H1 (cell line): ENCODE data around the gene ENPP6.

Experiments
- BCL11A ChIP-seq, 2 experiments: IDR thresholded peaks; one replicate each; pipeline ENCODE4 v1.6.1; 2011; ENCODE audit warnings: low read depth in 2 of 2, low read length in 2 of 2, mild to moderate bottlenecking in 2 of 2
- BRCA1 ChIP-seq: IDR thresholded peaks from 2 replicates; pipeline ENCODE4 v1.6.1; 2012; ENCODE audit warnings: low read depth, low read length, improper control_type of control experiment
- EZH2 ChIP-seq: fragments of 200-600 bp; sonication (generic); IDR thresholded peaks from 2 replicates; pipeline ENCODE4 v1.7.1; 2012; ENCODE audit warnings: low read depth, mild to moderate bottlenecking, moderate library complexity, low read length, inconsistent platforms; ENCODE audit not compliant: severe bottlenecking
- NRF1 ChIP-seq: IDR thresholded peaks from 2 replicates; pipeline ENCODE4 v1.6.1; 2011; ENCODE audit warnings: mild to moderate bottlenecking, low read depth, low read length, improper control_type of control experiment
- POLR2A ChIP-seq, 2 experiments: IDR thresholded peaks; 1 replicate in 1 of 2; 2 replicates in 1 of 2; pipeline ENCODE4 v1.6.1; 2011; ENCODE audit warnings: low read depth in 2 of 2, low read length in 2 of 2, mild to moderate bottlenecking in 2 of 2; ENCODE audit errors: control extremely low read depth in 1 of 2
- POLR2AphosphoS5 ChIP-seq: IDR thresholded peaks from 2 replicates; pipeline ENCODE4 v1.6.1; 2011; ENCODE audit warnings: low read depth, low read length
- TF ChIP-seq, protein P1 (sequence below), 3 experiments: IDR thresholded peaks; 1 replicate in 2 of 3; 2 replicates in 1 of 3; pipeline versions ENCODE4 v1.5.1 to v1.6.1; 2011; ENCODE audit warnings: low read length in 3 of 3, mild to moderate bottlenecking in 3 of 3, inconsistent platforms in 2 of 3, low read depth in 1 of 3, moderate library complexity in 1 of 3; ENCODE audit not compliant: insufficient read depth in 1 of 3; ENCODE audit errors: control extremely low read depth in 1 of 3
- TF ChIP-seq, protein P2 (sequence below): IDR thresholded peaks from 2 replicates; pipeline ENCODE4 v1.6.1; 2012; ENCODE audit warnings: inconsistent platforms
- TF ChIP-seq, protein P3 (sequence below): fragments of 300-600 bp; sonication (generic); IDR thresholded peaks from 2 replicates; pipeline ENCODE4 v1.7.1; 2012; ENCODE audit warnings: low read length, moderate library complexity, mild to moderate bottlenecking, inconsistent platforms; ENCODE audit not compliant: insufficient replicate concordance

DNA sequence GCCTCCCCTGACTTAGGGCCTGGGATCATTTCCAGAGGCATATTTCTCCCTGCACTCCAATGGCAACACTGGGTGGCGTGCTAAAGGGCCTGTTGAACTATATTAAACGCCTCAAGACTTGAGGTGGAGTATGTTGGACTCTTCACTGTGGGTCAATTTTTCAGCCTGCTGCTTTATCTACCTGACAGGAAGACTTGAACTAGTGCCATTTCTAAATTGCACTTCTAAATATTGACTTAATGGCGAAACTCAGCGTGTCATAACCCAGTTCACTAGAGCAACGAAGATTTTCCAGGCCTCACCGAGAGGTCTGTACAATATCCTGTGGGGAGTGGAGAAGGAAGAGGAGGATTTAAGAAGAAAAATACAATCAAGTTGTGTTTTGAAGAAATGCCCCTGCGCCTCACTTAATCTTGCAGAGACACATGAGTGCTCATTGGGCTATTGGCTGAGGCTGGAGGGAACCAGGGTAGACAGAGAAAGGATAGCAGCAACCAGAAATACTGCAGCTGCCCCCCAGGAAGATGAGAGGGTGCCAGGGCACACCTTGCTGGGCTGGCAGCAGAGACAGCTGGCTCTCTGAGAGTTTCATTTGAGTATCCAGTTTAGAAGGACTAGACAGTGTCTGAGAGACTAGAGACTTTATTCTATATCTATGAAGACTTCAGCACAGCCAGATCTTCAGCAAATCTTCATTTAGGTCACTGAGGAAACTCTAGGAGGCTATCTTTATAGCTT, 67.4 kb downstream of the ENPP6 start:
- no peak for TF ChIP-seq POLR2AphosphoS5
- TF ChIP-seq, protein P1, sequence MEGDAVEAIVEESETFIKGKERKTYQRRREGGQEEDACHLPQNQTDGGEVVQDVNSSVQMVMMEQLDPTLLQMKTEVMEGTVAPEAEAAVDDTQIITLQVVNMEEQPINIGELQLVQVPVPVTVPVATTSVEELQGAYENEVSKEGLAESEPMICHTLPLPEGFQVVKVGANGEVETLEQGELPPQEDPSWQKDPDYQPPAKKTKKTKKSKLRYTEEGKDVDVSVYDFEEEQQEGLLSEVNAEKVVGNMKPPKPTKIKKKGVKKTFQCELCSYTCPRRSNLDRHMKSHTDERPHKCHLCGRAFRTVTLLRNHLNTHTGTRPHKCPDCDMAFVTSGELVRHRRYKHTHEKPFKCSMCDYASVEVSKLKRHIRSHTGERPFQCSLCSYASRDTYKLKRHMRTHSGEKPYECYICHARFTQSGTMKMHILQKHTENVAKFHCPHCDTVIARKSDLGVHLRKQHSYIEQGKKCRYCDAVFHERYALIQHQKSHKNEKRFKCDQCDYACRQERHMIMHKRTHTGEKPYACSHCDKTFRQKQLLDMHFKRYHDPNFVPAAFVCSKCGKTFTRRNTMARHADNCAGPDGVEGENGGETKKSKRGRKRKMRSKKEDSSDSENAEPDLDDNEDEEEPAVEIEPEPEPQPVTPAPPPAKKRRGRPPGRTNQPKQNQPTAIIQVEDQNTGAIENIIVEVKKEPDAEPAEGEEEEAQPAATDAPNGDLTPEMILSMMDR (IDR thresholded peaks at IDR 0.05; ENCODE audit: control extremely low read depth in 1 of 3, insufficient read depth in 1 of 3, low read depth in 1 of 3, low read length in 3 of 3) = no peak
- TF ChIP-seq POLR2A (IDR thresholded peaks at IDR 0.05; ENCODE audit: control extremely low read depth in 1 of 2, low read depth in 2 of 2, low read length in 2 of 2) = no peak
- TF ChIP-seq BCL11A (IDR thresholded peaks at IDR 0.05; ENCODE audit: low read depth in 2 of 2, low read length in 2 of 2) = no peak
- TF ChIP-seq, protein P2, sequence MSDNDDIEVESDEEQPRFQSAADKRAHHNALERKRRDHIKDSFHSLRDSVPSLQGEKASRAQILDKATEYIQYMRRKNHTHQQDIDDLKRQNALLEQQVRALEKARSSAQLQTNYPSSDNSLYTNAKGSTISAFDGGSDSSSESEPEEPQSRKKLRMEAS = no peak
- TF ChIP-seq BRCA1 = no peak
- TF ChIP-seq, protein P3, sequence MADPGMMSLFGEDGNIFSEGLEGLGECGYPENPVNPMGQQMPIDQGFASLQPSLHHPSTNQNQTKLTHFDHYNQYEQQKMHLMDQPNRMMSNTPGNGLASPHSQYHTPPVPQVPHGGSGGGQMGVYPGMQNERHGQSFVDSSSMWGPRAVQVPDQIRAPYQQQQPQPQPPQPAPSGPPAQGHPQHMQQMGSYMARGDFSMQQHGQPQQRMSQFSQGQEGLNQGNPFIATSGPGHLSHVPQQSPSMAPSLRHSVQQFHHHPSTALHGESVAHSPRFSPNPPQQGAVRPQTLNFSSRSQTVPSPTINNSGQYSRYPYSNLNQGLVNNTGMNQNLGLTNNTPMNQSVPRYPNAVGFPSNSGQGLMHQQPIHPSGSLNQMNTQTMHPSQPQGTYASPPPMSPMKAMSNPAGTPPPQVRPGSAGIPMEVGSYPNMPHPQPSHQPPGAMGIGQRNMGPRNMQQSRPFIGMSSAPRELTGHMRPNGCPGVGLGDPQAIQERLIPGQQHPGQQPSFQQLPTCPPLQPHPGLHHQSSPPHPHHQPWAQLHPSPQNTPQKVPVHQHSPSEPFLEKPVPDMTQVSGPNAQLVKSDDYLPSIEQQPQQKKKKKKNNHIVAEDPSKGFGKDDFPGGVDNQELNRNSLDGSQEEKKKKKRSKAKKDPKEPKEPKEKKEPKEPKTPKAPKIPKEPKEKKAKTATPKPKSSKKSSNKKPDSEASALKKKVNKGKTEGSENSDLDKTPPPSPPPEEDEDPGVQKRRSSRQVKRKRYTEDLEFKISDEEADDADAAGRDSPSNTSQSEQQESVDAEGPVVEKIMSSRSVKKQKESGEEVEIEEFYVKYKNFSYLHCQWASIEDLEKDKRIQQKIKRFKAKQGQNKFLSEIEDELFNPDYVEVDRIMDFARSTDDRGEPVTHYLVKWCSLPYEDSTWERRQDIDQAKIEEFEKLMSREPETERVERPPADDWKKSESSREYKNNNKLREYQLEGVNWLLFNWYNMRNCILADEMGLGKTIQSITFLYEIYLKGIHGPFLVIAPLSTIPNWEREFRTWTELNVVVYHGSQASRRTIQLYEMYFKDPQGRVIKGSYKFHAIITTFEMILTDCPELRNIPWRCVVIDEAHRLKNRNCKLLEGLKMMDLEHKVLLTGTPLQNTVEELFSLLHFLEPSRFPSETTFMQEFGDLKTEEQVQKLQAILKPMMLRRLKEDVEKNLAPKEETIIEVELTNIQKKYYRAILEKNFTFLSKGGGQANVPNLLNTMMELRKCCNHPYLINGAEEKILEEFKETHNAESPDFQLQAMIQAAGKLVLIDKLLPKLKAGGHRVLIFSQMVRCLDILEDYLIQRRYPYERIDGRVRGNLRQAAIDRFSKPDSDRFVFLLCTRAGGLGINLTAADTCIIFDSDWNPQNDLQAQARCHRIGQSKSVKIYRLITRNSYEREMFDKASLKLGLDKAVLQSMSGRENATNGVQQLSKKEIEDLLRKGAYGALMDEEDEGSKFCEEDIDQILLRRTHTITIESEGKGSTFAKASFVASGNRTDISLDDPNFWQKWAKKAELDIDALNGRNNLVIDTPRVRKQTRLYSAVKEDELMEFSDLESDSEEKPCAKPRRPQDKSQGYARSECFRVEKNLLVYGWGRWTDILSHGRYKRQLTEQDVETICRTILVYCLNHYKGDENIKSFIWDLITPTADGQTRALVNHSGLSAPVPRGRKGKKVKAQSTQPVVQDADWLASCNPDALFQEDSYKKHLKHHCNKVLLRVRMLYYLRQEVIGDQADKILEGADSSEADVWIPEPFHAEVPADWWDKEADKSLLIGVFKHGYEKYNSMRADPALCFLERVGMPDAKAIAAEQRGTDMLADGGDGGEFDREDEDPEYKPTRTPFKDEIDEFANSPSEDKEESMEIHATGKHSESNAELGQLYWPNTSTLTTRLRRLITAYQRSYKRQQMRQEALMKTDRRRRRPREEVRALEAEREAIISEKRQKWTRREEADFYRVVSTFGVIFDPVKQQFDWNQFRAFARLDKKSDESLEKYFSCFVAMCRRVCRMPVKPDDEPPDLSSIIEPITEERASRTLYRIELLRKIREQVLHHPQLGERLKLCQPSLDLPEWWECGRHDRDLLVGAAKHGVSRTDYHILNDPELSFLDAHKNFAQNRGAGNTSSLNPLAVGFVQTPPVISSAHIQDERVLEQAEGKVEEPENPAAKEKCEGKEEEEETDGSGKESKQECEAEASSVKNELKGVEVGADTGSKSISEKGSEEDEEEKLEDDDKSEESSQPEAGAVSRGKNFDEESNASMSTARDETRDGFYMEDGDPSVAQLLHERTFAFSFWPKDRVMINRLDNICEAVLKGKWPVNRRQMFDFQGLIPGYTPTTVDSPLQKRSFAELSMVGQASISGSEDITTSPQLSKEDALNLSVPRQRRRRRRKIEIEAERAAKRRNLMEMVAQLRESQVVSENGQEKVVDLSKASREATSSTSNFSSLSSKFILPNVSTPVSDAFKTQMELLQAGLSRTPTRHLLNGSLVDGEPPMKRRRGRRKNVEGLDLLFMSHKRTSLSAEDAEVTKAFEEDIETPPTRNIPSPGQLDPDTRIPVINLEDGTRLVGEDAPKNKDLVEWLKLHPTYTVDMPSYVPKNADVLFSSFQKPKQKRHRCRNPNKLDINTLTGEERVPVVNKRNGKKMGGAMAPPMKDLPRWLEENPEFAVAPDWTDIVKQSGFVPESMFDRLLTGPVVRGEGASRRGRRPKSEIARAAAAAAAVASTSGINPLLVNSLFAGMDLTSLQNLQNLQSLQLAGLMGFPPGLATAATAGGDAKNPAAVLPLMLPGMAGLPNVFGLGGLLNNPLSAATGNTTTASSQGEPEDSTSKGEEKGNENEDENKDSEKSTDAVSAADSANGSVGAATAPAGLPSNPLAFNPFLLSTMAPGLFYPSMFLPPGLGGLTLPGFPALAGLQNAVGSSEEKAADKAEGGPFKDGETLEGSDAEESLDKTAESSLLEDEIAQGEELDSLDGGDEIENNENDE = no peak
- TF ChIP-seq NRF1 = no peak
- TF ChIP-seq EZH2 = no peak
